Kidney epithelial cell (primary cell): Measurements from ENCODE around the gene SLC13A5. TPM values are rescaled to one million over a fixed set of nuclear protein-coding genes. Genes with fewer than 3 reads are reported as not detected.
A peak's percentile ranks its signal among the peaks of the same experiment; 100 is the strongest.

Experiments
- DNase-seq: peaks from one replicate; pipeline ENCODE4 v3.0.0-alpha.2; 2010; ENCODE audit warnings: low read depth
- H3K27me3 ChIP-seq: 2 replicates; pipeline ENCODE4 v1.6.0; 2011; ENCODE audit warnings: low read length; ENCODE audit not compliant: control insufficient read depth, insufficient read depth
- H3K36me3 ChIP-seq: 2 replicates; pipeline ENCODE4 v1.5.1; 2011; ENCODE audit warnings: low read length; ENCODE audit not compliant: control insufficient read depth, insufficient read depth
- H3K4me3 ChIP-seq: 2 replicates; pipeline ENCODE4 v1.5.1; 2011; ENCODE audit warnings: low read depth, mild to moderate bottlenecking, control low read depth, low read length
- total RNA-seq: library from RNA; depleted of rRNA; stranded (reverse); fragments of >200 nt; gene quantifications from 2 replicates; pipeline ENCODE4 v1.2.3, GENCODE V29; 2015
- TF ChIP-seq, protein P1 (sequence below): IDR thresholded peaks from 2 replicates; pipeline ENCODE4 v1.5.1; 2011; ENCODE audit warnings: mild to moderate bottlenecking, moderate library complexity, low read length, control low read depth, inconsistent platforms; ENCODE audit not compliant: insufficient read depth, poor library complexity, severe bottlenecking

The SLC13A5 gene
- total RNA-seq, 1 donor from 2014 or later = 0.08 TPM

DNA sequence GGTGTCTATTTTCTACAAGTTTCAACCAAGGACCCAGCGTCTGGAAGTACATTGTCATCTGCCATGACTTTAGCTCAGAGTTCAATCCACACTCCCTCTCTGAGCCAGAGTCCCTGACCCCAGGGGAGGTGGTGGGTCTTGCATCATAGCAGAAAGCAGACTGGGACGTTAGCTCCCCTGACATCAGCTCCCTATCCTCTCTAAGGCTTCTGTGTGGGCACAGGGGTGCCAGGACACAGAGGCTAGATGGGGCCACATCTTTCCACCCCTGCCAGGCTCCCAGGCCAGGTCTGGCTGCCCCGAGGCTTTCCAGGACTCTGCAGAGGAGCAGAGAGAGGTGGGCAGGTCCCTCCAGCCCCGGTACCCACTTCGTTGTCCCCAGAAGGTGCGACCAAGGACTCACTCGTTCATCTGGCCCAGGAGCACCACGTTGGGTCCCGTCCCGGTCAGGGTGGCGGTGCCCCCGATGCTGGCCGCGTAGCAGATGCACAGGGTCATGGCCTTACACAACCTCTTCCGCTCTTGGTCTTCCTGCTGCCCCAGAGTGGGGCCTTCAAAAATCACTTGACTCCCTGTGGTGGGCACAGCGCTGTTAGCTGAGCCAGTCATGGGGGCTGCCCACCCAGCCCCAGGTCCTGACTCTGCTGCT, 10.5 kb downstream of the SLC13A5 start:
- no peak for DNase-seq
- H3K4me3 ChIP-seq = no peak overlapping the region

DNA sequence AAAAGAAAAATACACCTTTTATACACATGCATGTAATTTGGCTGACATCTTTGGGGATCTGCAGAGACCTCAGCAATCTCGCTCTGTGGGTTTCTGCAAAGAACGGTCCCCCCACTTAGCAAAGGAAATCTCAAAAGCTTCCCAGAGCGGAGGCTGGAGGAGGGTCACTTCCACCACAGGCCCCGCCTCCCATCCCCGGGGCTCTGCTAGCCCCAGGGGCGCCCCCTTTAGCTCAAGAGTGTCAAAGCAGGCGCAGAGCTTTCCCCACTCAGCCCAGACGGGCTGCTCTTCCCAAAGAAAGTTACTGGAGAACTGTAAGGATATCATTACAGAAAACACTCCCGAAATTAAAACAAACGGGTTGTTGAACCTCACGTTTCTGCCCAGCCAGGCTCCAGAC, 11.4 kb downstream of the SLC13A5 start:
- Histone ChIP-seq H3K27me3 (peaks cover 13% of the 10 kb centered on the region), H3K36me3 (no peaks in the 10 kb centered on the region), H3K4me3 (no peak overlapping the region)
- DNase-seq = no peak
- TF ChIP-seq, protein P1, sequence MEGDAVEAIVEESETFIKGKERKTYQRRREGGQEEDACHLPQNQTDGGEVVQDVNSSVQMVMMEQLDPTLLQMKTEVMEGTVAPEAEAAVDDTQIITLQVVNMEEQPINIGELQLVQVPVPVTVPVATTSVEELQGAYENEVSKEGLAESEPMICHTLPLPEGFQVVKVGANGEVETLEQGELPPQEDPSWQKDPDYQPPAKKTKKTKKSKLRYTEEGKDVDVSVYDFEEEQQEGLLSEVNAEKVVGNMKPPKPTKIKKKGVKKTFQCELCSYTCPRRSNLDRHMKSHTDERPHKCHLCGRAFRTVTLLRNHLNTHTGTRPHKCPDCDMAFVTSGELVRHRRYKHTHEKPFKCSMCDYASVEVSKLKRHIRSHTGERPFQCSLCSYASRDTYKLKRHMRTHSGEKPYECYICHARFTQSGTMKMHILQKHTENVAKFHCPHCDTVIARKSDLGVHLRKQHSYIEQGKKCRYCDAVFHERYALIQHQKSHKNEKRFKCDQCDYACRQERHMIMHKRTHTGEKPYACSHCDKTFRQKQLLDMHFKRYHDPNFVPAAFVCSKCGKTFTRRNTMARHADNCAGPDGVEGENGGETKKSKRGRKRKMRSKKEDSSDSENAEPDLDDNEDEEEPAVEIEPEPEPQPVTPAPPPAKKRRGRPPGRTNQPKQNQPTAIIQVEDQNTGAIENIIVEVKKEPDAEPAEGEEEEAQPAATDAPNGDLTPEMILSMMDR = peak; percentile 53

More for the DNA sequence above, 10.5 kb downstream of the SLC13A5 start:
- Histone ChIP-seq H3K36me3 (no peaks in the 10 kb centered on the region), H3K27me3 (peaks cover 17% of the 10 kb centered on the region)
- TF ChIP-seq, protein P1 = no peak

DNA sequence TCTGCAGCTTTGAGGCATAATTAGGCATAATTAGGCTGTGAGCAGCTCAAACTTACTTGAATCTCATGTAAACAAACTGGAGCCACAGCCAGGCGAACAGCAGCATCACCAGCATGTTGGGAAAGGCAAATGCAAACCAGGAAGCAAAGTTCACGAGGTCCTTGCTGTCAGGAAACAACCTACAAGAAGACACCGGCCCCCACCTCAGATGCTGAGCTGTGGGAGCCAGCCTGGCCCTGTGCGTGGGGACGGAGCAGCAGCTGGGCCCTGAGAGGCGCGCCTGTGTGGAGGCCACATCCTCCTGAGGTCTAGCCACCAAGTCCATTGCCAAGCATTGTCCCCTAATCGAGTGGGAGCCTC, 12.2 kb downstream of the SLC13A5 start:
- Histone ChIP-seq H3K4me3 (no peak overlapping the region), H3K36me3 (no peaks in the 10 kb centered on the region), H3K27me3 (peaks cover 9% of the 10 kb centered on the region)
- DNase-seq = no peak
- TF ChIP-seq, protein P1 = no peak

DNA sequence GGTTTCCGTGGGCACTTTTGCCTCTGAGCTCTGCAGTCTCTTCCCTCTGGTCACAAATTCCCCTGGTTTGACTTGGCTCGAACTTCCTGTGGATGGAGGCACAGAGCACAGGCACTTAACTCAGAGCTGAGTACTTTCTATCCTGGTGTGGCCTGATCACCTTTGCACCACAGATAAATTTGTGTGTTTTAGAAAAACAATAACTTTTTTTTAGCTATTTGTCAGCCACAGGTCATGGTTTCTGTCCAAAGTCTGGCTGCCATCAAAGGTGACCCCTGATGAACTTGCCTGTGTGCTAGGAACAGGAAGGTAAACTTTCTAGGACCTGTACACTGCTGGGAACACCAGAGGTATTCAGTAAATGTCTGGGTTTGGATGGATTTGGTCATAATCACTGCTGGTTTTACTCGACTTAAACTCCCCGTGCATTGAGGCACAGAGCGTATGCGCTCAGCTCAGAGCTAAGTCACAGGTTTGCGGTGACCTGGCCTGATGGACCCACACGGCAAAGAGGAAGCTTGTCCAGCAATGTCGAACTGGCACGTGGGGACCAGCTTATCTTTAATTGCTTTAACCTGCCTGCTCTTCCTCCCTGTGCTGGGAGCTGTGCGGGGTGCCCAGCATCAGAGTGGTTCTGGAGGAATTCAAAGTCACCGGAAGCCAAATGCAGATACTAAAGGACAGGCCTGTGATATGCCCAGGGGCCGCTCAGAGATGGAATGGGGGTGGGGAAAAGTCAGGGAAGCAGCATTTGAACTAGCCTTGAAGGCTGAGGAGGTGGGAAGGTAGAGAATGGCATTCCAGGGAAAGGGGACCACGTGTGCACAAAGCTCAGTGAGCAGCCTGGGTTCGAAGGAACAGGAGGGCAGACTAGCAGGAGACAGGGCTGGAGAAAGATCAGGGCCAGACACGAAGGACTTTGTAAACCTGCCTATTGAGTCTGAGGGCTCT, 12.9 kb downstream of the SLC13A5 start:
- no peak overlapping the region for H3K4me3 ChIP-seq
- DNase-seq = no peak
- H3K36me3 ChIP-seq = no peaks in the 10 kb centered on the region
- TF ChIP-seq, protein P1 = no peak
- peaks cover 9% of the 10 kb centered on the region for H3K27me3 ChIP-seq

DNA sequence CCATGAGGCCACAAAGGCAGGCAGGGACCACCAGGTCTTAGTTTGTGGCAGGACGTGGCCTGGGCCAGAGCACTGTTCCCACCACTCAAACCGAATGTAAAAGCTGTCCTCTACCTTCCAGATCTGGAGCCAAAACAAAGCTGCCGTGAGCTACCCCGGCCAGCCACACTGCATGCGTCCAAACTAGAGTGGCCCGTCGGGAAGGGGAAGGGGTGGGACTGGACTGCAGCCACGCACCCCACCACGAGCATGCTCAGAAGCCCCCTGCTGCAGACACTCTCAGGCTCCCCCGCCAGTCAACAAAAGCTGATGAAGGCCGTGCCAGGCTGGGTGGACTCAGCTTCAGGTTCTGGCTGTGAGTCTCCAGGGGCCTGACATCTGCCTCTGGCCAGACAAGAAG, 15.2 kb downstream of the SLC13A5 start:
- Histone ChIP-seq H3K27me3 (peaks cover 3% of the 10 kb centered on the region), H3K36me3 (no peaks in the 10 kb centered on the region), H3K4me3 (no peak overlapping the region)
- TF ChIP-seq, protein P1 = no peak
- DNase-seq = no peak
